HepG2 (cell line): Measurements from ENCODE around the gene ADCYAP1. TPM values are rescaled to one million over a fixed set of nuclear protein-coding genes. Genes with fewer than 3 reads are reported as not detected.

Experiments used
- FOXK1 ChIP-seq: sonication (generic); formaldehyde crosslinking; IDR thresholded peaks from 2 replicates; pipeline ENCODE4 v1.4.0; 2020; ENCODE audit warnings: low read depth, missing genetic modification reagents, borderline replicate concordance
- RAD51 ChIP-seq: fragments of 450-650 bp; IDR thresholded peaks from 2 replicates; pipeline ENCODE4 v1.6.1; 2016; ENCODE audit warnings: borderline replicate concordance
- RARA ChIP-seq: IDR thresholded peaks from 2 replicates; pipeline ENCODE4 v1.6.1; 2016; ENCODE audit warnings: missing genetic modification reagents, missing compliant biosample characterization
- SOX6 ChIP-seq, 2 experiments: fragments of 450-650 bp in 1 of 2; sonication (generic) in 1 of 2; formaldehyde crosslinking in 1 of 2; IDR thresholded peaks; 2 replicates each; pipeline versions ENCODE4 v1.4.0 to v1.6.1; 2017 to 2020; ENCODE audit warnings: antibody characterized with exemption in 1 of 2, mild to moderate bottlenecking in 1 of 2, missing genetic modification reagents in 1 of 2
- ZFP90 ChIP-seq: sonication (generic); formaldehyde crosslinking; IDR thresholded peaks from 2 replicates; pipeline ENCODE4 v1.8.0; 2022; ENCODE audit warnings: missing genetic modification reagents, mild to moderate bottlenecking, inconsistent platforms, borderline replicate concordance
- ZNF546 ChIP-seq: sonication (generic); formaldehyde crosslinking; conservative IDR thresholded peaks from 2 replicates; pipeline ENCODE4 v1.8.1; 2023; ENCODE audit warnings: mild to moderate bottlenecking, missing genetic modification reagents
- ZNF569 ChIP-seq: sonication (generic); formaldehyde crosslinking; IDR thresholded peaks from 2 replicates; pipeline ENCODE4 v1.5.0; 2020; ENCODE audit warnings: mild to moderate bottlenecking, missing genetic modification reagents, moderate library complexity, borderline replicate concordance
- polyA plus RNA-seq, 8 experiments: library from polyadenylated mRNA; depleted of rRNA in 3 of 8; stranded (reverse) in 7 of 8; unstranded in 1 of 8; fragments of >200 nt; fragmentation: Illumina TruSeq in 4 of 8; extraction: Trizol in 4 of 8; gene quantifications; 2 replicates each; pipeline versions ENCODE4 v1.2.1 to v1.2.3, GENCODE V29; 2011 to 2016; ENCODE audit warnings: low read depth in 4 of 8, missing spikeins in 1 of 8, mixed read lengths in 1 of 8; ENCODE audit not compliant: insufficient read depth in 1 of 8
- total RNA-seq, 5 experiments: library from RNA; depleted of rRNA; stranded (reverse); fragments of >200 nt; fragmentation: Illumina TruSeq; extraction: Trizol; gene quantifications; 2 replicates each; pipeline ENCODE4 v1.2.3, GENCODE V29; 2016; ENCODE audit warnings: low read depth in 1 of 5
- TF ChIP-seq, protein P1 (sequence below): sonication (generic); formaldehyde crosslinking; conservative IDR thresholded peaks from 2 replicates; pipeline ENCODE4 v1.4.0; 2020; ENCODE audit warnings: mild to moderate bottlenecking, missing genetic modification reagents, moderate library complexity
- TF ChIP-seq, protein P2 (sequence below): sonication (generic); formaldehyde crosslinking; IDR thresholded peaks from 2 replicates; pipeline ENCODE4 v1.4.0; 2020; ENCODE audit warnings: mild to moderate bottlenecking, missing genetic modification reagents, borderline replicate concordance
- TF ChIP-seq, protein P3 (sequence below): sonication (generic); formaldehyde crosslinking; IDR thresholded peaks from 2 replicates; pipeline ENCODE4 v1.4.0; 2020; ENCODE audit warnings: mild to moderate bottlenecking, missing genetic modification reagents

ADCYAP1 gene
- total and polyA plus RNA-seq, 2 of the 13 experiments (the other 11 are each of a cell fraction or from before 2014, with no cell fraction given), result not detected

DNA sequence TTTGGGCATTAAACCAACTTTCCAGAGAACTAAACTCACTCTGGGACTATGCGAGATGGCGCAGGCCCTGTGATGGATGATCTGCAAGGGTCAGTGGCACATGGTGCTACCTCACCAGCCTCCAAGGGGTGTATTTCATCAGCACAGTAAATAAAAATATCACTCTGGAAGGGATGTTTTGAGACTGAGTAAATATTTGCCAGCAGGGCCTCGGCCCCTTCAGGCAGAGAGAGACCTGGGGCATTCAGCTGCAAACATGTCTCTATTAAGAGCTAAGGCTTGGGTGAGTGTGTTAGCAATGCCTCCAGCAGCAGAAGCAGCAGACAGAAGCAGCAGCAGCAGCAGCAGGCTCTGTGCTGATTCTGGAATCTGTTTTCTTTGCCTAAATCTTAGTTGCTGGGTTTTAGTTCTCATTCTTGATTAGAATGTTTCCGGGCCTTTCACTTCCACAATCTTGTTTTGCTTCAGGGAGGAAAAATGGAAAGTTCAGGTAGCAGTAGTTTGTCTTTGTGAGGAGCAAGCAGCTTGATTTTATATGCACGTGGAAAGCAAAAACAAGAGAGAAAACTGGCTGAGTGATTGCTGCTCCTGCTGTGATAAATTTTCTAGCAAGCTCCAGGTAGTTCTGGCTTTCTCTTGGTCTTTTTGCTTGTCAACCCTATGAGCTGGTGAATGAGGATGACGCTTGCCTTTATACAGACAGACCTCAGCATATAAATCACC is 18.6 kb downstream of the ADCYAP1 start (continued):
- TF ChIP-seq, protein P1, sequence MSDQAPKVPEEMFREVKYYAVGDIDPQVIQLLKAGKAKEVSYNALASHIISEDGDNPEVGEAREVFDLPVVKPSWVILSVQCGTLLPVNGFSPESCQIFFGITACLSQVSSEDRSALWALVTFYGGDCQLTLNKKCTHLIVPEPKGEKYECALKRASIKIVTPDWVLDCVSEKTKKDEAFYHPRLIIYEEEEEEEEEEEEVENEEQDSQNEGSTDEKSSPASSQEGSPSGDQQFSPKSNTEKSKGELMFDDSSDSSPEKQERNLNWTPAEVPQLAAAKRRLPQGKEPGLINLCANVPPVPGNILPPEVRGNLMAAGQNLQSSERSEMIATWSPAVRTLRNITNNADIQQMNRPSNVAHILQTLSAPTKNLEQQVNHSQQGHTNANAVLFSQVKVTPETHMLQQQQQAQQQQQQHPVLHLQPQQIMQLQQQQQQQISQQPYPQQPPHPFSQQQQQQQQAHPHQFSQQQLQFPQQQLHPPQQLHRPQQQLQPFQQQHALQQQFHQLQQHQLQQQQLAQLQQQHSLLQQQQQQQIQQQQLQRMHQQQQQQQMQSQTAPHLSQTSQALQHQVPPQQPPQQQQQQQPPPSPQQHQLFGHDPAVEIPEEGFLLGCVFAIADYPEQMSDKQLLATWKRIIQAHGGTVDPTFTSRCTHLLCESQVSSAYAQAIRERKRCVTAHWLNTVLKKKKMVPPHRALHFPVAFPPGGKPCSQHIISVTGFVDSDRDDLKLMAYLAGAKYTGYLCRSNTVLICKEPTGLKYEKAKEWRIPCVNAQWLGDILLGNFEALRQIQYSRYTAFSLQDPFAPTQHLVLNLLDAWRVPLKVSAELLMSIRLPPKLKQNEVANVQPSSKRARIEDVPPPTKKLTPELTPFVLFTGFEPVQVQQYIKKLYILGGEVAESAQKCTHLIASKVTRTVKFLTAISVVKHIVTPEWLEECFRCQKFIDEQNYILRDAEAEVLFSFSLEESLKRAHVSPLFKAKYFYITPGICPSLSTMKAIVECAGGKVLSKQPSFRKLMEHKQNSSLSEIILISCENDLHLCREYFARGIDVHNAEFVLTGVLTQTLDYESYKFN (CRISPR knock-in tag), result peak; percentile 34; the same call in 1 of the 2 replicates
- no peak; the same call in 1 of the 2 replicates for TF ChIP-seq FOXK1 (CRISPR knock-in tag)
- TF ChIP-seq RARA (CRISPR knock-in tag), result peak; percentile 60
- no peak for TF ChIP-seq SOX6 (IDR thresholded peaks at IDR 0.05)
- TF ChIP-seq SOX6 (CRISPR knock-in tag; IDR thresholded peaks at IDR 0.05), result peak; percentile 57; the same call in 1 of the 2 replicates
- TF ChIP-seq, protein P2, sequence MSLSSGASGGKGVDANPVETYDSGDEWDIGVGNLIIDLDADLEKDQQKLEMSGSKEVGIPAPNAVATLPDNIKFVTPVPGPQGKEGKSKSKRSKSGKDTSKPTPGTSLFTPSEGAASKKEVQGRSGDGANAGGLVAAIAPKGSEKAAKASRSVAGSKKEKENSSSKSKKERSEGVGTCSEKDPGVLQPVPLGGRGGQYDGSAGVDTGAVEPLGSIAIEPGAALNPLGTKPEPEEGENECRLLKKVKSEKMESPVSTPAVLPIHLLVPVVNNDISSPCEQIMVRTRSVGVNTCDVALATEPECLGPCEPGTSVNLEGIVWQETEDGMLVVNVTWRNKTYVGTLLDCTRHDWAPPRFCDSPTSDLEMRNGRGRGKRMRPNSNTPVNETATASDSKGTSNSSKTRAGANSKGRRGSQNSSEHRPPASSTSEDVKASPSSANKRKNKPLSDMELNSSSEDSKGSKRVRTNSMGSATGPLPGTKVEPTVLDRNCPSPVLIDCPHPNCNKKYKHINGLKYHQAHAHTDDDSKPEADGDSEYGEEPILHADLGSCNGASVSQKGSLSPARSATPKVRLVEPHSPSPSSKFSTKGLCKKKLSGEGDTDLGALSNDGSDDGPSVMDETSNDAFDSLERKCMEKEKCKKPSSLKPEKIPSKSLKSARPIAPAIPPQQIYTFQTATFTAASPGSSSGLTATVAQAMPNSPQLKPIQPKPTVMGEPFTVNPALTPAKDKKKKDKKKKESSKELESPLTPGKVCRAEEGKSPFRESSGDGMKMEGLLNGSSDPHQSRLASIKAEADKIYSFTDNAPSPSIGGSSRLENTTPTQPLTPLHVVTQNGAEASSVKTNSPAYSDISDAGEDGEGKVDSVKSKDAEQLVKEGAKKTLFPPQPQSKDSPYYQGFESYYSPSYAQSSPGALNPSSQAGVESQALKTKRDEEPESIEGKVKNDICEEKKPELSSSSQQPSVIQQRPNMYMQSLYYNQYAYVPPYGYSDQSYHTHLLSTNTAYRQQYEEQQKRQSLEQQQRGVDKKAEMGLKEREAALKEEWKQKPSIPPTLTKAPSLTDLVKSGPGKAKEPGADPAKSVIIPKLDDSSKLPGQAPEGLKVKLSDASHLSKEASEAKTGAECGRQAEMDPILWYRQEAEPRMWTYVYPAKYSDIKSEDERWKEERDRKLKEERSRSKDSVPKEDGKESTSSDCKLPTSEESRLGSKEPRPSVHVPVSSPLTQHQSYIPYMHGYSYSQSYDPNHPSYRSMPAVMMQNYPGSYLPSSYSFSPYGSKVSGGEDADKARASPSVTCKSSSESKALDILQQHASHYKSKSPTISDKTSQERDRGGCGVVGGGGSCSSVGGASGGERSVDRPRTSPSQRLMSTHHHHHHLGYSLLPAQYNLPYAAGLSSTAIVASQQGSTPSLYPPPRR, result peak; percentile 33; the same call in 1 of the 2 replicates
- TF ChIP-seq RAD51, result no peak
- TF ChIP-seq ZNF569 (CRISPR knock-in tag), result no peak
- TF ChIP-seq ZNF546, result no peak
- TF ChIP-seq, protein P3, sequence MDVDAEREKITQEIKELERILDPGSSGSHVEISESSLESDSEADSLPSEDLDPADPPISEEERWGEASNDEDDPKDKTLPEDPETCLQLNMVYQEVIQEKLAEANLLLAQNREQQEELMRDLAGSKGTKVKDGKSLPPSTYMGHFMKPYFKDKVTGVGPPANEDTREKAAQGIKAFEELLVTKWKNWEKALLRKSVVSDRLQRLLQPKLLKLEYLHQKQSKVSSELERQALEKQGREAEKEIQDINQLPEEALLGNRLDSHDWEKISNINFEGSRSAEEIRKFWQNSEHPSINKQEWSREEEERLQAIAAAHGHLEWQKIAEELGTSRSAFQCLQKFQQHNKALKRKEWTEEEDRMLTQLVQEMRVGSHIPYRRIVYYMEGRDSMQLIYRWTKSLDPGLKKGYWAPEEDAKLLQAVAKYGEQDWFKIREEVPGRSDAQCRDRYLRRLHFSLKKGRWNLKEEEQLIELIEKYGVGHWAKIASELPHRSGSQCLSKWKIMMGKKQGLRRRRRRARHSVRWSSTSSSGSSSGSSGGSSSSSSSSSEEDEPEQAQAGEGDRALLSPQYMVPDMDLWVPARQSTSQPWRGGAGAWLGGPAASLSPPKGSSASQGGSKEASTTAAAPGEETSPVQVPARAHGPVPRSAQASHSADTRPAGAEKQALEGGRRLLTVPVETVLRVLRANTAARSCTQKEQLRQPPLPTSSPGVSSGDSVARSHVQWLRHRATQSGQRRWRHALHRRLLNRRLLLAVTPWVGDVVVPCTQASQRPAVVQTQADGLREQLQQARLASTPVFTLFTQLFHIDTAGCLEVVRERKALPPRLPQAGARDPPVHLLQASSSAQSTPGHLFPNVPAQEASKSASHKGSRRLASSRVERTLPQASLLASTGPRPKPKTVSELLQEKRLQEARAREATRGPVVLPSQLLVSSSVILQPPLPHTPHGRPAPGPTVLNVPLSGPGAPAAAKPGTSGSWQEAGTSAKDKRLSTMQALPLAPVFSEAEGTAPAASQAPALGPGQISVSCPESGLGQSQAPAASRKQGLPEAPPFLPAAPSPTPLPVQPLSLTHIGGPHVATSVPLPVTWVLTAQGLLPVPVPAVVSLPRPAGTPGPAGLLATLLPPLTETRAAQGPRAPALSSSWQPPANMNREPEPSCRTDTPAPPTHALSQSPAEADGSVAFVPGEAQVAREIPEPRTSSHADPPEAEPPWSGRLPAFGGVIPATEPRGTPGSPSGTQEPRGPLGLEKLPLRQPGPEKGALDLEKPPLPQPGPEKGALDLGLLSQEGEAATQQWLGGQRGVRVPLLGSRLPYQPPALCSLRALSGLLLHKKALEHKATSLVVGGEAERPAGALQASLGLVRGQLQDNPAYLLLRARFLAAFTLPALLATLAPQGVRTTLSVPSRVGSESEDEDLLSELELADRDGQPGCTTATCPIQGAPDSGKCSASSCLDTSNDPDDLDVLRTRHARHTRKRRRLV (CRISPR knock-in tag), result no peak
- no peak for TF ChIP-seq ZFP90
